Natural killer cell (primary cell): ENCODE results near the gene GRB10. TPM values are rescaled to one million over a fixed set of nuclear protein-coding genes. Genes with fewer than 3 reads are reported as not detected.

ENCODE experiments used
- ATAC-seq, 3 donors: fragments of 150-1000 bp in 2 of 3; fragments of 200-7000 bp in 1 of 3; cut with Tn5 transposase; 1 replicate in 1 of 3; 2 replicates in 2 of 3; pipeline ENCODE4 v1.10.0; 2021; ENCODE audit warnings: mild to moderate bottlenecking in 2 of 3, moderate library complexity in 2 of 3
- DNase-seq, 2 donors: peaks; one replicate each; pipeline versions ENCODE4 v3.0.0 to v3.0.0-alpha.2; 2013 to 2021; ENCODE audit warnings: mixed read lengths in 1 of 2
- H3K27ac ChIP-seq: one replicate; pipeline ENCODE4 v1.5.1; 2013; ENCODE audit warnings: mild to moderate bottlenecking, low read length
- H3K27me3 ChIP-seq: one replicate; pipeline ENCODE4 v1.6.1; 2013; ENCODE audit warnings: low read length; ENCODE audit not compliant: control insufficient read depth, insufficient read depth
- H3K36me3 ChIP-seq: one replicate; pipeline ENCODE4 v1.6.1; 2013; ENCODE audit warnings: low read length; ENCODE audit not compliant: control insufficient read depth, insufficient read depth
- H3K4me1 ChIP-seq: one replicate; pipeline ENCODE4 v1.6.1; 2013; ENCODE audit warnings: low read length; ENCODE audit not compliant: control insufficient read depth, insufficient read depth
- H3K4me3 ChIP-seq: one replicate; pipeline ENCODE4 v1.5.1; 2013; ENCODE audit warnings: low read length
- H3K9me3 ChIP-seq: one replicate; pipeline ENCODE4 v1.6.1; 2013; ENCODE audit warnings: low read length; ENCODE audit not compliant: control insufficient read depth, insufficient read depth
- H3K27ac Mint-ChIP-seq, 2 donors: one replicate each; pipeline ENCODE4 v1.8.0; 2022; ENCODE audit warnings: mild to moderate bottlenecking in 2 of 2, mixed read lengths in 2 of 2, moderate library complexity in 1 of 2
- H3K27me3 Mint-ChIP-seq, 2 donors: one replicate each; pipeline ENCODE4 v1.8.0; 2022; ENCODE audit warnings: low read depth in 2 of 2, mixed read lengths in 2 of 2
- H3K36me3 Mint-ChIP-seq: one replicate; pipeline ENCODE4 v1.8.0; 2022; ENCODE audit warnings: mixed read lengths
- H3K4me1 Mint-ChIP-seq, 2 donors: one replicate each; pipeline ENCODE4 v1.8.0; 2022; ENCODE audit warnings: mixed read lengths in 2 of 2
- H3K4me3 Mint-ChIP-seq: one replicate; pipeline ENCODE4 v1.8.0; 2022; ENCODE audit warnings: mild to moderate bottlenecking, moderate library complexity, mixed read lengths
- H3K9me3 Mint-ChIP-seq, 2 donors: one replicate each; pipeline ENCODE4 v1.8.0; 2022; ENCODE audit warnings: mixed read lengths in 2 of 2
- WGBS: methylation state at CpG from one replicate; pipeline ENCODE4 v1.1.7; 2013; ENCODE audit warnings: missing lambda C conversion rate; ENCODE audit not compliant: insufficient coverage; 5-methylcytosine and 5-hydroxymethylcytosine counted together
- intact Hi-C: fragments of 100-400 bp; cut with micrococcal nuclease; formaldehyde crosslinking; loops from one replicate; pipeline ENCODE4 v1.14.2; 2022
- total RNA-seq, 4 donors: library from RNA; stranded (reverse); fragments of 120-200 nt in 1 of 4; gene quantifications; one replicate each; pipeline versions ENCODE4 v1.2.3 to v1.2.4, GENCODE V29; 2013 to 2022
- TF ChIP-seq, protein P1 (sequence below): fragments of 200-600 bp; IDR thresholded peaks from one replicate; pipeline ENCODE4 v1.8.0; 2022; ENCODE audit warnings: antibody characterized with exemption

The GRB10 gene
- total RNA-seq, 3 donors from 2014 or later (not counting 1 experiment from before 2014, with no cell fraction given) = 0.16 to 24.4 (median 1.4) TPM

GRCh38 chr7:50554431-50555322 lies 228.0 kb downstream of the GRB10 start:
- Histone ChIP-seq H3K27ac (no peak overlapping the region), H3K4me1 (no peaks in the 10 kb centered on the region), H3K36me3 (no peaks in the 10 kb centered on the region), H3K4me3 (no peak overlapping the region), H3K9me3 (no peaks in the 10 kb centered on the region), H3K27me3 (no peaks in the 10 kb centered on the region)
- no peak overlapping the region for H3K27ac Mint-ChIP-seq
- WGBS = 88% methylated on average over 13 of the region's 14 CpGs
- TF ChIP-seq, protein P1, sequence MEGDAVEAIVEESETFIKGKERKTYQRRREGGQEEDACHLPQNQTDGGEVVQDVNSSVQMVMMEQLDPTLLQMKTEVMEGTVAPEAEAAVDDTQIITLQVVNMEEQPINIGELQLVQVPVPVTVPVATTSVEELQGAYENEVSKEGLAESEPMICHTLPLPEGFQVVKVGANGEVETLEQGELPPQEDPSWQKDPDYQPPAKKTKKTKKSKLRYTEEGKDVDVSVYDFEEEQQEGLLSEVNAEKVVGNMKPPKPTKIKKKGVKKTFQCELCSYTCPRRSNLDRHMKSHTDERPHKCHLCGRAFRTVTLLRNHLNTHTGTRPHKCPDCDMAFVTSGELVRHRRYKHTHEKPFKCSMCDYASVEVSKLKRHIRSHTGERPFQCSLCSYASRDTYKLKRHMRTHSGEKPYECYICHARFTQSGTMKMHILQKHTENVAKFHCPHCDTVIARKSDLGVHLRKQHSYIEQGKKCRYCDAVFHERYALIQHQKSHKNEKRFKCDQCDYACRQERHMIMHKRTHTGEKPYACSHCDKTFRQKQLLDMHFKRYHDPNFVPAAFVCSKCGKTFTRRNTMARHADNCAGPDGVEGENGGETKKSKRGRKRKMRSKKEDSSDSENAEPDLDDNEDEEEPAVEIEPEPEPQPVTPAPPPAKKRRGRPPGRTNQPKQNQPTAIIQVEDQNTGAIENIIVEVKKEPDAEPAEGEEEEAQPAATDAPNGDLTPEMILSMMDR = no peak
- H3K36me3 Mint-ChIP-seq = no peaks in the 10 kb centered on the region
- no peak overlapping the region for H3K4me3 Mint-ChIP-seq
- H3K27me3 Mint-ChIP-seq = peaks cover 24 to 45% of the 10 kb centered on the region in 2 donors
- no peaks in the 10 kb centered on the region for H3K9me3 Mint-ChIP-seq
- H3K4me1 Mint-ChIP-seq = no peaks in the 10 kb centered on the region
- ATAC-seq (no peak), DNase-seq (no peak)
- intact Hi-C loops = no loop called here

DNA sequence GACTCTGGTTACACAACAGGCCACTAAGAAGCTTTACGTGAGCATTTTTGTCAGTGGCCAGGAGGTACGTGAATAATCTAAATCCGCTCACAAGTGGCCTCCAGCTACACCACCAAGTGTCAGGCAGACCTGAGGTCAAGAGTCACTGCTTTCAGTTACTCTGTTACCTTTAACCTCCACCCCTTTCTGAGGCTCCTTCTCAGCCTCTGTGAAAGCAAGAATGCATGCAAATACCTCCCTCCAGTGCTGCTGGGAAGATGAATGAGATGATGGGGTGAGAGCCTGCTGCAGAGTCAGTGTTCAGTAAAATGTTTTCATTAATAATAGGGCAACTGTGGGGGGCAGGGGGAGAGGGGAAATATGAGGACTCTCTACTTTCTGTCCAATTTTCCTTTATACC lies 228.7 kb downstream of the GRB10 start:
- H3K27me3 ChIP-seq = no peaks in the 10 kb centered on the region
- H3K4me3 Mint-ChIP-seq = no peak overlapping the region
- TF ChIP-seq, protein P1 = no peak
- 57% methylated on average over 3 of the region's 3 CpGs for WGBS
- no peak for DNase-seq
- no peaks in the 10 kb centered on the region for H3K4me1 ChIP-seq
- H3K4me1 Mint-ChIP-seq = no peaks in the 10 kb centered on the region
- intact Hi-C loops = no loop called here
- H3K4me3 ChIP-seq = no peak overlapping the region
- peaks cover 21 to 43% of the 10 kb centered on the region in 2 donors for H3K27me3 Mint-ChIP-seq
- H3K9me3 Mint-ChIP-seq = no peaks in the 10 kb centered on the region
- no peak overlapping the region for H3K27ac ChIP-seq
- no peaks in the 10 kb centered on the region for H3K9me3 ChIP-seq
- H3K27ac Mint-ChIP-seq = no peak overlapping the region
- ATAC-seq = no peak
- H3K36me3 ChIP-seq = no peaks in the 10 kb centered on the region
- no peaks in the 10 kb centered on the region for H3K36me3 Mint-ChIP-seq

- intact Hi-C loops = no loop called here
- TF ChIP-seq, protein P1 = no peak
- no peak overlapping the region for H3K4me3 Mint-ChIP-seq
- DNase-seq (no peak), ATAC-seq (no peak)
- no peaks in the 10 kb centered on the region for H3K4me1 Mint-ChIP-seq
- H3K9me3 Mint-ChIP-seq = no peaks in the 10 kb centered on the region
- H3K36me3 Mint-ChIP-seq = no peaks in the 10 kb centered on the region
- WGBS = 73% methylated on average over 4 of the region's 4 CpGs
- peaks cover 24 to 33% of the 10 kb centered on the region in 2 donors for H3K27me3 Mint-ChIP-seq
- H3K9me3 ChIP-seq = no peaks in the 10 kb centered on the region
- no peak overlapping the region for H3K4me3 ChIP-seq
- H3K4me1 ChIP-seq = no peaks in the 10 kb centered on the region
- no peaks in the 10 kb centered on the region for H3K27me3 ChIP-seq
- H3K27ac Mint-ChIP-seq = no peak overlapping the region
- no peak overlapping the region for H3K27ac ChIP-seq
- no peaks in the 10 kb centered on the region for H3K36me3 ChIP-seq
These were observed 229.8 kb downstream of the GRB10 start for GRCh38 chr7:50552921-50553320.
